ENCODE results near the gene CMSS1.

The CMSS1 gene

GRCh38 chr3:100068826-100069225 is 251.2 kb downstream of the CMSS1 start:
- DNase-seq = peak; percentile 72 to 74

- no peak for DNase-seq
These were observed 251.8 kb downstream of the CMSS1 start for GRCh38 chr3:100069472-100069871.

DNA sequence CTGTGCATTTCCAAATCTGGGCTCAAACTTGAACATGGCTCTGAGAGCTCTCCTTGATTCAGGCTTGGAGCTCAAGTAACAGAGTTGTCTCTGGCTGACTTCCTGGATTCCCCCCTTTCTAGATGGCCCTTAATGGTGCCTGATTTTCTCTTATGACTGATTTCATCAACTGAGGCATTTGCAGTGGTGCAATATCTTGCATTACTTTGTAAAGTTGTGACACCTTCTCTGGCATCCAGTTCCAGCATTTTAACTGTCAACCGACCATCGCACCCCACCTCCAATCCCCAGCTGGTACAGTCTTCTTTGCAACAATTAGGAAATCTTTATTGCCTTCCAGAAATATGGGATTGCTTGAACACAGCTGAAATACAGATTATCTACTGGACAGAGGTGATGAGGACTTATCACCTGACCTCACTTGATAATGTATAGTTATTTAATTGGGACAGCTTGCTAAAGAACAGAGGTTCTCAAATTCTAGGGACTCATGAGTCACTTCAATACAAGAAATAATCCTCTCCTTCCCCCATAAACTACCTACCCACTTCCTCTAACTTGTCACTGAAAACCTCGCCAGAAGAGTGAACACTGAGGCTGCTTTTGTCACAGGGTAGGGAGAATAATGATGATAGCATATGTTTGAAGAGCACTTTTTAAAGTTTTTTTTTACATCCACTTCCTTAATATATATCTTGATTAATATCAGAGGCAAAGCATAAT is 254.8 kb downstream of the CMSS1 start:
- DNase-seq = no peak

GRCh38 chr3:100073049-100073713 is 255.5 kb downstream of the CMSS1 start:
- DNase-seq = no peak

GRCh38 chr3:100073714-100074307 is 256.1 kb downstream of the CMSS1 start:
- no peak for DNase-seq

- DNase-seq = no peak
These were observed 257.5 kb downstream of the CMSS1 start for GRCh38 chr3:100075196-100075595.

DNA sequence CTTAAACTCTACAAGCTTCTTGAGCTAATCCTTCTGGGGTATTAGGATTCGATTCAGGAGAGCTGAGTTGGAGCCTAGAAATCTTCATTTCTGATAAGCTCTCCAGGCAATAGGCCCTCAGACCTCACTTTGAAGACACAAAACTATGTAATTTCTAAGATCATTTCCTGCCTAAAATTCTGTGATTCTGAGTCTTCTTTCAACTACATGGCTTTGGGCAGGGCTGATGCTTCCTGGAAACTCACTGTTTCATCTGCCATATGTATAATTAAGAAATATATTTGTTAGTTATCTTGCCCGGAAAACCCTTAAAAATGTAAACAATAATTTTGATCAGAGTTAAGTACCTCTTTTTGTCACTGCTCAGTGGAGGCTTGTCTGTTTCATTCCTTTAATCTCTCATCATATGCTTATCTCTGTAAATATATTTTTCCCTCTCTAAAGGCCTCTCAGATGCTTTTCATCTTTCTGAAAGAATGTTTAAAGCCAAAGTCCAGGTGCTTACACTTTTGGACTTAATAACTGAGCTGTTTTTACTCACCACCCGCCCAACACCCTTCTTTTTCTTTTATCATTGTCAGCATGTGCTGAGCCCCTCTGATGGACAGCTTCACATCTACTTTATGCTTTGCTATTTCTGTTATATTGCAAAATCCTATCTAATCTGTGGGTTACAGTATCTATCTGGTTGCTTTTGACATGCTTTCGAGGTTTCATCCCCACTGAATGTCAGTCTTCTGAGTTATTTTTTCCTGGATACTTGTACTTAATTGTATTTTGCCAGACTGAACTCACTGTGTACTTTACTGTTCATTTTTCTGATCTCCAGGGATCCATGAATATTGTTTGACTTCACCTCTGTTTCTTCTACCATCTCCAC is 258.4 kb downstream of the CMSS1 start:
- DNase-seq = no peak

DNA sequence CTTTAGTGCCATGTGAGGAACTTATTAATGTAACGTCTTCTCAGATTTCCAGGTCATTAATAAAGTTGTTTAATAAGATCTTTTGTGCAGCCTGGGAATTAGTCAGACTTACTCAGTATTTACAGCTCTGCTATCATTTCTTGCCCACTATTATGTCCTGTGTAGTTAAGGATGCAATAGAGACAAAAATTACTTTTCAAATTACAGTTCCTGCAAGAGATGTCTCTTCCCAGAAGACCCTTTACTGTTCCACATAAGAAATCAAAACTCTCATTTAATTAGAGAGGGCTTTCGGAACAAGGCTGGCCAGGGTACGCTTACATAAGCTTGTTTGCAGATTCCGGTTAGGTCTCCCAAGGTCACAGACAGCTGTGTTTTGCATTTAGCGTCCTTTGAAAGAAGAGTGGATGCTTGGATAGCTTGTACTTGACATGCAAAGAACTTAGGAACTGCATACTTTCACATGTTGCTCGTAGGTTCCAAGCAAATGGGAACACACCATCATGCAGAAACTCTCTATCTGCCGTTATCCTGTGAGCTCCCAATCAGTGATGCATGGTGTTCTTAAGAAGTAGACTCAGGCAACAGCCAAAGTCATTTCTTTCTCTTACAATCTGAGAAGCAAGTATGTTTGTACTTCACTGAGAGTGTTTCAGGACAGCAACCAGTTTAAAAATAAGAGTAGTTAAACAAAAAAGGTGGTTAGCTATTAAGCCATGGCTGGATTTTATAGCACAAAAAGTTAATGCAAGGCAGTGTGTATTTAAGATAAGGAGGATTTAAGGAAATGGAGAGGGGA is 259.3 kb downstream of the CMSS1 start:
- DNase-seq = no peak

- DNase-seq = no peak
These were observed 261.7 kb downstream of the CMSS1 start for GRCh38 chr3:100079328-100079727.

DNA sequence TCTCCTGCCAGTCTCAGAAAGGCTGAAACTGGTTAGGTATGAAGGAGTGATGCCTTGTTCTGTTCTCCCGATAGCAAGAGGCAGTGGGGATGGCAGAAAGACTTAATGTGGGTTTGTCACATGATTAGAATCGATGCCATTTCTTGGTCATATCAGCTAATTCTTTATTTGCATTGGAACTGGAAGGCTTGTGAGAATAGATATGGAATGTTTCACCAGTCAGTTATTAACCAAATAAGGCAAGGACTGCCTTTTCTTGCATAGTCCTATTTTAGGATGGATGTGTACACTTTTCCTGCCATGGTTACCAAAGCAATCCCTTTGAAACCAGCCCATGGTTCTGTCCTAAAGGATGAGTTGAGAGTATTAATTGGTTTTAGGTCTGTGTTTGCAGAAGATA is 262.9 kb downstream of the CMSS1 start:
- no peak for DNase-seq

- DNase-seq = no peak
These were observed 263.6 kb downstream of the CMSS1 start for GRCh38 chr3:100081311-100081710.

GRCh38 chr3:100081986-100082692 is 264.5 kb downstream of the CMSS1 start:
- DNase-seq = no peak

DNA sequence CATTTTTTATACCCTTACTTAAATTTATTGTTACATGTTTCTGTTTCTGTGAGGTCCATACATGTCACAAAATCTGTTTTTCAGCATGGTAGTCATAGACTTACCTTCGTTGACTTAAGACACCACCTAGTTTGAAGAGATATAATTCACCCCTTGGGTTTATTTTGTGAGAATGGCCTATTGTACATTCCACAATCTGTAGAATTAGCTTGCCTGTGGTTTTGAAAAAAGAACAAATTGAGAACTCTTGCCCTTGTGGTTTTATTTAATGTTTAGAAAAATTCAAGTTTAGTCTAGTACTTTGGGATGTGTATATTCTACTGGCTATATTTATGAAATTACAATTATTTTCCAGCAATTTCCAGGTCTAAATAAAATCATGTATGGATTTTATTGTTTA is 265.1 kb downstream of the CMSS1 start:
- DNase-seq = no peak

DNA sequence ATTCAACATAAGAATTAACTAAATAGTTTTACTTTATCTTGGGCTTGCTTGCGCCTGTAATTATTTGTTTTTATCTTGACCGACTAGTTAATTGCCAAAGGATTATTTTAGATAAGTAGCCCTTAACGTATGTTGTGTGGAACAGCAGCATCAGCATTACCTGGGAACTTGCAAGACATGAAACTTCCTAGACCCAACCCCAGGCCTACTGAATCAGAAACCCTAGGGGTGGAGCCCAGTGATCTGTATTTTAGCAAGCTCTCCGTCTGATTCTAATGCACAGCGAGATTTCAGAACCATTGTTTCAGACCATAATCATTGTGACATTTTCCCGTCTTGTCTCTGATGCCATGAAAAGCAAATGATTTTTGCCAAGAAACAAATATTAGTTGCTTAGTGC is 265.5 kb downstream of the CMSS1 start:
- no peak for DNase-seq

- DNase-seq = no peak
These were observed 266.6 kb downstream of the CMSS1 start for GRCh38 chr3:100084100-100084806.

DNA sequence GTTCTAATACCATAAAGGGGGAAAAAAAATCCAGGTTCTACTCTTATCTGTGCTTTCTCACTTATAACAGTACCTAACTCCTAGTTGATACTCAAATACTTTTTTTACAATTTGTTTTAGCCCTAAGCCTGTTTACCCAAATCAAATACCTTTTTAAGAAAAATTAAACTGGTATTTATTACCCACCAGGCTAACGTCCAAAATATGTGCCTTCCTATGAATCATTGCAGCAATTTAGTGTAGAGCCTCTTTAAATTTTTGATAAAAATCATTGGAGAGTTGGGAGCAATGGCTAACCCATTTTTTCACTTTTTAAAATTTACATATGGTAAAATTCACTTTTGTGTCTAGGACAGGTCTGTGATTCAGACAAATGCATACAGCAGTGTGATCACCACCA is 268.7 kb downstream of the CMSS1 start:
- no peak for DNase-seq

- no peak for DNase-seq
These were observed 269.5 kb downstream of the CMSS1 start for GRCh38 chr3:100087198-100087597.

DNA sequence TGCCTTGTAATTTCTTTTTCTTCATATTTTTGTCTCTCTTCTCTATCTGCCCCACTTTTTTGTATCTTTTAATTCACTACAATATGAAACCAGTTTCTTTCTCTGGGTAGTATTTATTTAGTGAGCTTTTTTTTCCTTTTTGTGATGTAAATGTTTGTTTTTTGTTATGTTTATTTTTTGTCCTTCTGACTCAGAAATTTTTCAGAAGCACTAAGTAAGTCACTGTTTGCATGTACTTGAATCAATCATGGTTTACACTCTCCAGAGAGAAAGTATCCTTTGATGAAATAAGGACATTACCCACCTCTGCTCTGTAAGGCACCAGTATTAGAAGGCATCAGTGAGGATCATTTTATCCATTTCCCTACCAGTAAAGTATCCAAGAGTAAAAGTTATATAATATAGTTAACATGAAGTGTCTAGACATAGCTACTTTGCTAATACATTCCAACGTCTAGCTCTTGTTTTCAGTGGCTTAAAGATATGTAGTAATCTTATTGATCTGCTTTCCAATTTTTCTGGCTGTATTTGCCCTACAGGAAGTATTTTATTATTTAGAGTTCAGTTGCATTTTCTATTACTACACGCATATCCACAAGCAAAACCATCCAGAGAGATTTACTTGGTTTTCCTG is 271.2 kb downstream of the CMSS1 start:
- DNase-seq = no peak

GRCh38 chr3:100089812-100090668 is 272.4 kb downstream of the CMSS1 start:
- no peak for DNase-seq

DNA sequence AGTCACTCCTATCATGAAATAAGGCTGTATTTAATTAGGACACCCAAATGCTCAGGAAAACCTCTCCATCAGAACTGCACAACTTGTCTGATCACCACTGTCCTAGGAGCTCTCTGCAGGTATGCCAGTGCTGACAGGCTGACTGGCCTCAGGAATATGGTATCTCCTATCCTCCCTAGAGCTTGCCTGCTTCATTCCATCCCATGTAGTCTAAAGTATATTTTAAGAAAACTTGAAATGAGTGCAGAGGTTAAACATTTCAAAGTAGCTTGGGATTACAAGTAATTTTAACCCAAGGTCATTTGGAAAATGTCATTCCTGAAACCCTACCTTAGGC is 273.0 kb downstream of the CMSS1 start:
- no peak for DNase-seq
